ENCODE measurements around the gene RTN4R. TPM values are rescaled to one million over a fixed set of nuclear protein-coding genes. Genes with fewer than 3 reads are reported as not detected.

RTN4R gene
- total and polyA plus RNA-seq, 2 of the 4 experiments (the other 2 are of a cell fraction), result 0.18 to 0.94 TPM

- no peak overlapping the region for H3K23ac ChIP-seq (ENCODE audit: low read depth, low read length)
- H2AK5ac ChIP-seq (ENCODE audit: low read depth, low read length), result no peak overlapping the region
- no peak overlapping the region for H3K56ac ChIP-seq (ENCODE audit: extremely low read depth, insufficient read depth, low read length)
- 27% methylated on average over 6 of the region's 14 CpGs; no CpG with 5 or more reads in 1 of the 2 experiments for WGBS, 2 experiments (ENCODE audit: extremely low coverage in 2 of 2, insufficient read length in 1 of 2)
- H2BK15ac ChIP-seq (ENCODE audit: low read depth, low read length), result no peak overlapping the region
- no peak for DNase-seq
- TF ChIP-seq MXI1 (IDR thresholded peaks at IDR 0.05; ENCODE audit: borderline replicate concordance, low read depth, low read length), result no peak
- TF ChIP-seq FOS (IDR thresholded peaks at IDR 0.05; ENCODE audit: low read depth, low read length), result no peak
- no peak for TF ChIP-seq RCOR1 (IDR thresholded peaks at IDR 0.05; ENCODE audit: insufficient replicate concordance, low read length)
- TF ChIP-seq NFE2L2 (IDR thresholded peaks at IDR 0.05; ENCODE audit: low read depth, low read length), result no peak
- no peak for TF ChIP-seq USF2 (IDR thresholded peaks at IDR 0.05; ENCODE audit: low read depth, low read length)
- TF ChIP-seq RAD21 (IDR thresholded peaks at IDR 0.05; ENCODE audit: low read length), result no peak
- TF ChIP-seq MAZ (IDR thresholded peaks at IDR 0.05; ENCODE audit: borderline replicate concordance, low read depth, low read length), result no peak
- TF ChIP-seq CEBPB (IDR thresholded peaks at IDR 0.05; ENCODE audit: low read depth, low read length), result no peak
- no peak for TF ChIP-seq ELK1 (IDR thresholded peaks at IDR 0.05; ENCODE audit: borderline replicate concordance, low read depth, low read length)
- no peak for TF ChIP-seq BHLHE40 (IDR thresholded peaks at IDR 0.05; ENCODE audit: low read depth, low read length)
- TF ChIP-seq CHD1 (IDR thresholded peaks at IDR 0.05; ENCODE audit: low read depth, low read length), result no peak
- no peak for TF ChIP-seq SMC3 (IDR thresholded peaks at IDR 0.05; ENCODE audit: low read depth, low read length)
- no peak for TF ChIP-seq RFX5 (IDR thresholded peaks at IDR 0.05; ENCODE audit: low read depth, low read length)
- no peak for TF ChIP-seq CTCF (conservative IDR thresholded peaks at IDR 0.05; ENCODE audit: low read depth, low read length)
- TF ChIP-seq MAFK (IDR thresholded peaks at IDR 0.05; ENCODE audit: low read depth, low read length), result no peak
- no peak for TF ChIP-seq POLR2A (IDR thresholded peaks at IDR 0.05; ENCODE audit: low read depth, low read length)
- H3K4ac ChIP-seq (ENCODE audit: low read depth, low read length), result no peak overlapping the region
- no peak overlapping the region for H3K18ac ChIP-seq (ENCODE audit: low read depth, low read length)
- intact Hi-C loops (cut with micrococcal nuclease), result no loop called here
- H3K36me3 ChIP-seq (ENCODE audit: control insufficient read depth, insufficient read depth, low read length), result no peaks in the 10 kb centered on the region
- H3K4me1 ChIP-seq (ENCODE audit: control insufficient read depth, insufficient read depth, low read length), result no peaks in the 10 kb centered on the region
- H2AK9ac ChIP-seq (replicated peaks; ENCODE audit: low read depth, low read length, poor library complexity), result no peak overlapping the region
- no peak overlapping the region for H4K91ac ChIP-seq (ENCODE audit: insufficient read depth, low read depth, low read length)
- H3K27me3 ChIP-seq (ENCODE audit: control insufficient read depth, insufficient read depth, low read length), result peaks cover 19% of the 10 kb centered on the region; the same call in 1 of the 2 replicates
- no peak overlapping the region for H3K9ac ChIP-seq (ENCODE audit: low read depth, low read length)
- no peak overlapping the region for H3K4me2 ChIP-seq (ENCODE audit: low read depth, low read length)
- peaks cover 6% of the 10 kb centered on the region for H3K9me3 ChIP-seq (ENCODE audit: control insufficient read depth, insufficient read depth, low read length)
- no peak overlapping the region for H4K8ac ChIP-seq (ENCODE audit: low read depth in 2 of 2, low read length in 2 of 2)
- no peak overlapping the region for H2BK20ac ChIP-seq (ENCODE audit: low read depth, low read length)
- no peak overlapping the region for H3K4me3 ChIP-seq (ENCODE audit: insufficient read depth, low read depth, low read length)
- no peaks in the 10 kb centered on the region for H4K20me1 ChIP-seq (ENCODE audit: insufficient read depth, low read length)
- H3K27ac ChIP-seq (ENCODE audit: insufficient read depth, low read length), result no peak overlapping the region
- no peak overlapping the region for H4K5ac ChIP-seq (ENCODE audit: low read depth, low read length)
- no peak overlapping the region for H2BK5ac ChIP-seq (ENCODE audit: low read depth, low read length, poor library complexity, severe bottlenecking)
- in situ Hi-C loops (cut with MboI; ENCODE audit: low sequenced_read_pairs), result no loop called here
- dilution Hi-C loops (cut with HindIII; ENCODE audit: low sequenced_read_pairs, unreplicated experiment), result no loop called here
- CTCF ChIA-PET, result no interaction called here
- H3K14ac ChIP-seq (replicated peaks; ENCODE audit: low read depth, low read length), result no peak overlapping the region
- H2AFZ ChIP-seq (replicated peaks; ENCODE audit: low read length, poor library complexity), result no peak overlapping the region
- no peaks in the 10 kb centered on the region for H3K9me1 ChIP-seq (ENCODE audit: insufficient read depth, low read length)
- no TSS peak for BruUV-seq (replicated peaks)
- H3K79me1 ChIP-seq (ENCODE audit: low read depth in 1 of 2, low read length in 2 of 2), result no peaks in the 10 kb centered on the region
- H2BK120ac ChIP-seq (ENCODE audit: low read depth, low read length), result no peak overlapping the region
- no peak for ATAC-seq (ENCODE audit: low read depth)
- POLR2A ChIA-PET (ENCODE audit: unreplicated experiment), result no interaction called here
Observed at GRCh38 chr22:20218326-20218872, 49.7 kb downstream of the RTN4R start.

Data from IMR-90 (cell line).